Amygdala (tissue), 56 donors: ENCODE data around the gene HOXB8.

Source experiments
- DNase-seq, 56 donors: peaks; one replicate each; lab custom pipeline; 2025; lab: John Stamatoyannopoulos, UW

The HOXB8 gene

DNA sequence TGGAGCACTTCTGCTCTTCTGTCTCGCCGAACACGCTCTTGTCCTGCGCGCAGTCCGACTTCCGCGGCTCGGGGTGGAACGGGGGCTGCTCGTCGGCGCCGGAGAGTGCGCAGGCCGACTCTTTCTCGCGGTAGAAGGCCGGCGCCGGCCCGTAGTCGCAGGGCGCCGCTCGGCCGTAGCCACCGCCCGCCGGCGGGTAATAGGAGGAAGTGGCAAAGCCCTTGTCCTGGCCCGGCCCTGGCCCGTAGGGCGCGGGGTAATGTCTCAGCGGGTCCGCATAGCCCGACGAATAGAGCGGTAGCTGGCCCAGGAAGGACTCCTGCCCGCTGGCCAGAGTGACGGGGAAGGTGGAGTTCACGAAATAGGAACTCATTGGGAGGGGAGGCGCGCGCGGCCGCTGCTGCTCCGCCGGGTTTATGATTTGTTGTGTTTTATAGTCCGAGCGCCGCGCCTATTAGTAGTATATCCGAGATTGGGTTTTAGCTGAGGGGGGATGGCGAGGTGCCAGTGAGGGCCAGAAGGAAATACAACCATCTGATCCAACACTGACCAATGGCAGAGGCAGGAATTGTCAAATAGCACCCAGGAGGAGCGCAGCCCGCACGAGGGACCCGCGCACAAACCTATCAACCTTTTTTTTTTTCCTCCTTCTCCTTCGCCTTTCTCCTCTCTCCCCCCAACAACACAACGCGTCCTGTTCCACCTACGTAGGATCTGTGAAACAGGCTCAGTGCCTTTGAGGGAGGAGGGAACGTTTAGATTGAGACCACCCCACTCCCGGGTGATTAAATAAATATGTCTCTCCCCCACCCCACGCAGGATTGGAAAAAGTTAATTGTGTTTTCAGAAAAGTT, 17.1 kb downstream of the HOXB8 start:
- DNase-seq = no peak

DNA sequence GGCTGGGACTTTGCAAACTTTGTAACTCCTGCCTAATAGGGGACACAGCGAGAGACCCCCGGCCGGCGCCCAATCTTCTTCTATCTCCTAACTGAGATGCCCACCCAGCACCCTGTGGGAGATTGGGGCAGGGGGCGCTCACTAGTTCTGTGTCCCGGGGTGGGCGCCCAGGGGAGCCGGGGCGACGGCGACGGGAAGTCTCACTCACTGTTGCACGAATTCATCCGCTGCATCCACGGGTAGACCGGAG, 17.6 kb downstream of the HOXB8 start:
- no peak for DNase-seq

DNA sequence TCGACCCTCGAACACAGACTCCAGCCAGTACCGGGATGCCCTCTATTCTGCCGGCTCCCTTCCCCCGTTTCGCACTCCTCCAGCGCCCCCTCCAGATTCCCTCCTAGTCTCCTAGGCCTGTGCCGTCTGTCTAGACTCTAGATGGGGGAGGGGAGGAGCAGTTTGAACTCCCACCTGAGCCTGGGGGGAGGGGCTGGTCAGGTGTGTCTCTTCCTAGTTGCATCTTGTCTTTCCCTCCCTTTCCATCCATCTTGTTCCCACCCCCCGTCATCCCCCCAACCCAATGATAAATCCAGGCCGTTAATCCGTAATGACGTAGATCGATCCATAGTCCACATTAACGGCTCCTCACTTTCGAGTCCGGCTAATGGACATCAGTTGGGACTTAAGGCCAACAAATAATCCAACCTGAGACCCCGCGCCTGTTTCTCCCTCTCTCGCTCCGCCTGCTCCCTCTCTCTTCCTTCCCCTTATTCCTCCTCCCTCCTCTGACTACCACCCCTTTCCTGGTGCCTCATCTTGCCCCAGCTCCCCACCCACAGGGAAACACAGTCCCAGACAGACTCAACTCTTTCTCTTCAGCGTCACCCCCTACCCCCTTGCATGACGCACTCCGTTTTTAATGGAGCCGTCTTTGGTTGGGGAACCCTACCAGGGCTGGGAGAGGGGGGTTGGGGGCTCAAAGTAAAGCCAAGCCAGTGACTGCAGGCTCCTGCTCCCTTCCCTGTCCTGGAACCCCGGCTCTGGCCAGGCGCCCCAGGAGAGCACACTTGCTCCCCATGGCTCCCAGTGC, 18.2 kb downstream of the HOXB8 start:
- no peak for DNase-seq

DNA sequence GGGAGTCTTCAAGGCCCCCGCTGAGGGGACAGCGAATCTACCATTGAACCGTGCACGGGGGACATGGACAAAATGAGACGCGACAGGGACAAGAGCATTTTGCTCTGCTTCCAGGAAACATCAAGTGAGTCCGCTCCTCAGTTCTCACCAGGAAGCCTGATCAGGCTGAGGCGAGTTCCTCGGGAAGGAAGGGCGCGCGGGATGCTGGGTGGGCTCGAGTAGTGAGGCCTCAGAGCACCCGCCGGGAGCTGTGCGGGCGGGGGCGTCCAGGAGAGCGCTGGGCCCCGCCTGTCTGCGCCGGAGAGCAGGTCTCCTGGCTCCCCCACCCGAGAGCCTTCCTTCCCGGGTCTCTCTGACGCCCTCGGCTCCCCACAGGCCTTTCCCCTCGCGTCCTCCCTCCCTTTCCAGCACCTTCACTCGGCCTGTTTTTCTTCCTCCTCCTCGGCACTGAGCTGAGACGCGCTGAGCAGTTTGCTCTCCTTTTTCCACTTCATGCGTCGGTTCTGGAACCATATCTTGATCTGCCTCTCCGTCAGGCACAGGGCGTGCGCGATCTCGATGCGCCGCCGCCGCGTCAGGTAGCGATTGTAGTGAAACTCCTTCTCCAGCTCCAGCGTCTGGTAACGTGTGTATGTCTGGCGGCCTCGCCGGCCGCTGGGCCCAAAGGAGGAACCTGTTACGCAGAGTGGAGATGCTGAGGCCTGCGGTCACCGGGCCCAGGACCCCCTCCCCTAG, 18.9 kb downstream of the HOXB8 start:
- no peak for DNase-seq

DNA sequence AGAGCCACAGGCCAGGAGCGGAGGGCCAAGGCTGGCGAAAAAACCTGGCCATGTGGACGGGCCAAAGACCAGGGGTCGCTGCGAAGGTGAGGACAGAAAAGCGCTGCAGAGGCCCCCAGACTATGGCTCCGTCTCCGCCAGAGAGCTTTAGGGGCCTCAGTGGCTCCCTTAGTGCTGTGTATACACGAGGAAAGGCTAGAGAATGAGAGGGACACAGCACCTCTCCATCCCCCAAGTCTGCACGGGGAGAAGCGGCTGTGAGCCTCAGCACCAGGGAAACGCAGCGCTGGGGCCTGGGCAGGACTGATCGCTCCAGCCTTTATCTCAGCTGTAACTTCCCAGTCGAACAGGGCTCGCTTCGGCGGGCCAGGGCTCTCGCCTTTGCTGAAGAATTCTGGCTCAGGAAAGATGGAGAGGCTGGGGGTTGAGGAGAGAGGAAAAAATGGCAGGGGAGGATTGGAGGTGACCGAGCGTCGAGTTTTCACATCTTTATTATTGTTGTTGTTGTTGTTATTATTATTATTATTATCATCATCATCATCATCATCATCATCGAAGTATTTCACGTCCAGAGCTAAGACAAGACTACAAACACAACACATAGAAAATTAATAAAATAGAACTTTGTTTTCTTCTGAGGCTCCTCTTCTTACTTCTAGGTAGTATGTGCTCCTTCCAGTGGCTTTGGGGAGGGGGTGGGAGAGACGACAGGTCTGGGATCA, 19.7 kb downstream of the HOXB8 start:
- DNase-seq = no peak

DNA sequence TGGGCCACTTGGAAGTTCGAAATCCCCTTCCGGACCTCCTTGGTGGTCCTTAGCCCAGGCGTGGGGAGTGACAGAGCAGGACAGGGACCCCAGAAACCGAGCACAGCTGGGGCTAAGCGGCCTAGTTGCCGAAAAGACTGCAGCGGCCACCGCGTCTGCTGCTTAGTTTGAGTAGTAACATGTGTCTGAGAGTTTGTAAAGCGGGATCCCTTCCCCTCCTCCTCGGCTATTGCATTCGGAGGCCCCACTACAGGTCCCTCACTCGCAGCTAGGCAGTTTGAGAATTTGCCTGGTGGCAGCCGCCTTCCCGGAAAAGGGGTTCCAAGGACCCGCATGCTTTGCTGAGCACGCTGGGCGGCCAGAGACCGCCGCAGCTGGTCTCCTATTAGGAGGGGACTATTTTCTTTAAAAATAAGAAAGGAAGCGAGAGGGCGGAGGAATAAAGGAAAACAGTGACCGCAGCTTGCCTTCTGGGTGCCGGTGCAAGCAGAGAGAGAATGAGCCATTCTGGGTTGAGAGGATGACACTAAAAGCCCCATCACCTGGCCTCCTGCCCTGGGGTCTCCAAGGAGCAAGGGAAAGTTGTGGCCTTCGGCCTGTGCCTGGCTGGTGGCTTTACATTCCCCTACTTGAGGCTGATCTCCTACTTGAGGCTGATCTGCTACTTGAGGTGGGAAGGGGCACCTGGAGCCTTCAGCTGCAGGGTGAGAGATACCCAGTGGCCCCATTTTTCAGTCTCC, 20.4 kb downstream of the HOXB8 start:
- DNase-seq = no peak

DNA sequence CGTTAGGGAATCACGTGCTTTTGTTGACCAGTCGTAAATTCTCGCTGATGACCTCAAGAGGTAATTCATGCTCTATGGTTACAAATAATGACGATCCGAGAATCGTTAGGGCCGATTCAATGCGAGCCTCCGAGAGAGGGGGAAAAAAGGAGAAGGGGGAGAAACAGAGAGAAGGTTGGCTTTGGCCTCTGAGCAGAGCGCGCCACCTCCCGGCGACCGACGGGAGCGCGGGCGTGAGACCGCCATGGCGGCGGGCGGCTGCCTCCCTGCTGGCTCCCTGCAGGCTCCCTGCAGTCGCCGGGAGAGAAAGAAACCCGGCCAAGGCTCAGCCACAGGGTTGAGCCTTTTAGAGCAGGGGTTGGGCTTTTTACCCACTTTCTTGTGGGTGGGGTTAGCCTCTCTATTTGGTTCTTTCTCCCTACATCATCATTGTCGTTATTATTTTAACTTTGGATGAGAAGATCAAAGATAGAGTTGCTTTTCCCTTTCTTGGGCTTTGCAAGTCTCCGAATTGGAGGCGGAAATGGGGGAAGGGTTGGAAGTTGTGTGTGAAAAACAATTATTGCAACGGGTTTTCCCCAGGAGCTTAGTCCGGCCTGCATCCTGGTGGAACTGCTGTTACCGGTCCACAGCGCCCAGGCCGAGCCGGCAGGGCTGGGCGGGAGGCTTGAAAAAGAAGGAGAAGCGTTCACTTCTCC, 21.1 kb downstream of the HOXB8 start:
- DNase-seq = peak in 2 of 56 donors; percentile 3 to 27

DNA sequence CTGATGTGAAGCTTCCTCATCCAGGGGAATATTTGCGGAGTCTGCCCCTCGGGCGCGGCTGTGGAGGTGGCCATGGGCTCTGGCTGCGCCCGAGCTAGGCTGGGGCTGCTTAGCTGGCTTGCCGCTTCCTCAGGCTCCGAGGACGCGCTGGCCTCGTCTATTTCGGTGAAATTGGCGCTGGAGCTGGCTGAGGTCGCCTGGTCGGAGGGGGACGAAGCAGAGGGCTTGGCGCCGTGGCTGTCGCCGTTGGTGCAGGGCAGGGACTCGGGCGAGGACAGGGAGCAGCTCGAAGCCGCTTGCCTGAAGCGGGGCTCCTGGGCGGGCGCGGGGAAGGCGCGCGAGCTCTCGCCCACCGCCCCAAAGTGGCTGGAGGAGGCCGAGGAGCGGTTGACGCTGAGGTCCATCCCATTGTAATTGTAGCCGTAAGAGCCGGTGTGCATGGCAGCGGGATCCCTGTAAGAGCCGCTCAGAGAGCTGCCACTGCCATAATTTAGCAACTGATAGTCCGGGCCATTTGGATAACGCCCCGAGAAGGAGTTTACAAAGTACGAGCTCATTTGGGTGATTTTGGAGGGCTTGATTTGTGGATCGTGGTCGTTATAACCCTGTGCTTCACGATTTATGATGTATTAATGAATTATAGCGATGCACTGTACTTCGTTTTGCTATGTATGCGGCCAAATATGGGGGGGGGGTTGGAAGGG, 21.8 kb downstream of the HOXB8 start, which contains the start of gene HOXB5:
HOXB5 (minus strand) TSS at position 654 of the 704 bp plus-strand sequence; CDS start at position 557, 97 bp downstream.
- DNase-seq = no peak

DNA sequence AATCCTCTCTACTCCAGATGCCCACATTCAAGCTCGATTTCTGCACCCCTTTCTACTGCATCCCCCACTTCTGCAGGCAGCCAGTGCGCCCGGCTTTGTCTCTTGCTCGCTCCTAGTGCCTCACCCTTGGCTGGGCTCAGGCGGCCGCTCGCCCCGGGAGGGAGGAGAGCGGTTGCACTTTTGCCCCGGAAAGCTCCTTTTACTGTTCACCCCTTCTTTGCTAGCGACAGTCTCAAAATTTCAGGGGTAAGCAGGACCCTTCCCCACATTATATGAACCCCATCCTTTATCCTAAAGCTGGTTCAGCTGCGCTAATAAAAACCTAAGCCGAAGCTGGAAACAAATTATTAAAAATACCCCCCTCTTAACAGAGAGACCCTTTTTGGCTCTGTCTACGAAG, 22.5 kb downstream of the HOXB8 start:
- no peak for DNase-seq

DNA sequence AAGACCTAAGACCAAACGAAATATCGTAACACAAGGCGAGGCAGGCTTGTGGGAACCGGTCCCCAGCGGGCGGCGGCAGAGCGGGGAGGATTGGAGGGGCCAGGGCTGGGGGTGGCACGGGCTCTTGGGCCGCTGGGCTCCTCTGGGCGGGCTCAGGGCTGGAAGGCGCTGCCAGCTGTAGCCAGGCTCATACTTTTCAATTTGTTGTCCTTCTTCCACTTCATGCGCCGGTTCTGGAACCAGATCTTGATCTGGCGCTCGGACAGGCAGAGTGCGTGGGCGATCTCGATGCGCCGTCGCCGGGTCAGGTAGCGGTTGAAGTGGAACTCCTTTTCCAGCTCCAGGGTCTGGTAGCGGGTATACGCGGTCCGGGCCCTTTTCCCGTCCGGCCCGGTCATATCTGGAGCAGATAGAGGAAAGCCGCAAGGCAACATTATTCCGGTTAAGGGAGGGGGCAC, 23.0 kb downstream of the HOXB8 start:
- DNase-seq = no peak

DNA sequence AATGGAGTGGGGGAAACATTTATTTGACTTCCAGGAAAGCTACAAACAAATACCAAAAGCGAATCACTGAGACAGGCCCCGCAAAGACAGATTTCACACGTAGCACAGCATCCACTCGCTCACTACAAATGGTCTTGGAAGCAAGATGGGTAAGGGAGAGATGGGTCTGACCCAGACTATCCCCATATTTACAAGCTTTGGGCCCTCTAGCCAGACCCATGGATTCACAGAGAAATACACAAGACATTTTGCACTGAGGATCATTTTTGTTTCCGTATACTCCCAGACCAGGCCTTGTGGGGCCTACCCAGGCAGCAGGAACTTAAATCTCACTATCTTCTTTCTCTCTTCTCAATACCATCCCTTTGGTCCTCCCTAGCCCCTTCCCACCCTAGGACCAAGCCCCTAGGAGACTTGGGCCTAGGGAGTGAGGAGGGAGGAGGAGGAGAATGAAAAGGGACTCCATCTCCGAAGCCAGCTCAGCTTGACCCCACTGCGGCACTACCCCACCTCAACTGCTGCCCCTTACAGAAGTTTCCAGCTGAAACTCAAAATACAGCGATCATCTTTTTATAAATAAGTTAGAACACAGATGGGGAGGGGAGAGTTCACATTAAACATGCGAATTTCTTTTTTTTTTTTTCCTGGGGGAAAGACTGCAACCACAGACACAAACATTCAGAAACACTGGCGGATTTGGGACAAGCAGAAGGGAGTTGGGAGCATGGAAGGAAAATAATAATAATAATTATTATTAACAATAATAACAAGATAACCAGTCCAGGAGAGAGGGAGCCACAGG, 23.6 kb downstream of the HOXB8 start:
- DNase-seq = no peak

DNA sequence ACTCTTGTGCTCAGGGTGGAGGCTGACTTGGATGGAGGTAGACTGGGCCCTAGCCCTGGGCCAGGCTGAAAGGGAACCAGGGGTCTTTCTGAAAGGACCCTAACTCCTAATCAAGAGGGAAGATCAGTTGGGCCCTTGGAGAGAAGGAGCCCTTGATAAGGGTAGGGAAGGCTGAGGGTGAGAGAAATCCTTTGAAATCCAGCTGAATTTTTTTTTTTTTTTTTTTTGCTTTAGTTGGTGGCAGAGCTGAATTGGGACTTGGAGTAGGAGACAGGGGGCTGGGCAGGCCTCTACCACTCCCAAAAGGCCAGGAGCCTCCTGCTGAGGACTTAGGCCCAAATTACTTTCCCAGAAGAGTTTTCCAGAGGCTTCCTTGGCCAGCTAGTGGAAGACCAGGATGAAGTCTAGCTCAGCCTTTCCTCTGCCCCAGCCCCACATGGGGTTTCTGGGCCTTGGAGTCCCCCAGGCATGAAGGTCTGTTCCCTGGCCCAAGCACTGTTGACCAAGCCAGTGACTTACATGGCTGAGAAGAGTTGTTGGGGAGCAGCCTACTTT, 24.4 kb downstream of the HOXB8 start:
- DNase-seq = no peak

DNA sequence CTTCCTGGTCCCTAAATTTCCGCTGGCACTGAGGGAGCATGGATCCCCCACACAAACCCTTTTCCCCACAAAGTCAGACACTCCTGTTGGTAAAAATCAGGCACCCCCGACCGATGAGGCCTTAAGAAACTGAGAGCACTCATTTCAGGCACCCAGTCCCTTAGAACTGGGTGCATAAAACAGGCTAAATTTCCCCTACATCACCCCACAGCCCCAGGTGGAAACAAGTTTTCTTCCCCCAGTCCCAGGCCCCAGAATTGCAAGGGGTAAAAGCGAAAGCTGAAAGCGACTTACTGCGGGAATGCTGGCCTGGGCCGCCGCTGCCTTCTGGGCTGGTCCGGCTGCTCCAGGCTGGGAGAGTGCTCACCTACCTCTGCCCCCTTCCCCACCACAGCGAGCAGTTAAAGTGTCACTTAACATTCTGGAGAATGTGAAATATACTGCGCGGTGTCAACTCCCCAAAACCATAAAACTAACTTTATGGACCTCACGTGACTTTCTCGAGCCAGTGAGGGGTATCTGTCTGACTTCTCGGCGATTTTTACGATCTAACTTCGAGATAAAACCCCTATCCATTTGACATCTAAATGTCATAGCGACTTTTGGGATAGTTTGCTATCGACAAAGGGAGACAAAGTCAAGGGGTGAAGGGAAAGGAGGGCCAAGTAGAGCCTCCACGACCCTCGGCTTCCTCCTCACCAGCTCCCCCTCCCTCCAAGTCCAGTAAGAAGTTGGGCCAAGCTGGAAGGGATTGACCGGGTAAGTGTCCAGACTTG, 25.1 kb downstream of the HOXB8 start, which contains the start of gene HOXB3:
HOXB3 (minus strand) TSS at position 411 of the 776 bp plus-strand sequence. CDS start 37,767 bp downstream, outside the sequence.
- DNase-seq = no peak

DNA sequence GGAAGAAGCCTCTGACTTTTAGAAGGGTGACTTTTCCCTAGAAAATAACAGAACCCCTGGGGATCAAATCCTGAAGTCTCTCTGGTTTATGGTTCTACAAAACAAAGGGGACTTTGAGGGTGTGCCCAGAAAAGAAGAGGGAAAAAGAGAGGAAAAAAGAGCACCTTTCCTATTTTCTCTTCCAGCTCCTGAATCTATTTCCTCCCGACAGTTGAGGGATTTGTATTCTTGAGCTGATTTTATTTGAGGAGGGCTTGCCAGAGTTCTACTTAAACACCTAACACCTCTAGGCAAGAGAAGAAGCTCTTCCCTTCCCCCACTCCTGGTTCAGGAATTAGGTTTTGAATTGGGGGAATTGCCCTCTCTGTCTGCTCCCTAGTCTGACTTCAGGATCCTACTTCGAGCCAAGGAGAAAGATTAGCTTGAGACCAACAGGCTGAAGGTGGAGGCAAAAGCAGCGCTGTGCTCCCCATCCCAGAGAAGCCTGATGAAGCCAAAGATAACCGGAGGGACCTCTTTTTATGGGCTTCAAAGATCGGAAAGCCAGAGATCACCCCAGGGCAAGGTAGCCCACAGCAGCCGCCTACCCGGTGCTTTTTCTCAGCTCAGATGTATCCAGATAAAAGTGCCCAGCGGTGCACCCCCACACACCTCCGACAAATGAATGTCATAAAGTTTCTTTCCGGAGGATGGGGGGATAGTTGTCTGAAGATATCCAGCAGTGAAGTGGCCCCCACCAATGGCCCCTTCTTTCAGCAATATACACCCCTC, 25.8 kb downstream of the HOXB8 start:
- DNase-seq = no peak

DNA sequence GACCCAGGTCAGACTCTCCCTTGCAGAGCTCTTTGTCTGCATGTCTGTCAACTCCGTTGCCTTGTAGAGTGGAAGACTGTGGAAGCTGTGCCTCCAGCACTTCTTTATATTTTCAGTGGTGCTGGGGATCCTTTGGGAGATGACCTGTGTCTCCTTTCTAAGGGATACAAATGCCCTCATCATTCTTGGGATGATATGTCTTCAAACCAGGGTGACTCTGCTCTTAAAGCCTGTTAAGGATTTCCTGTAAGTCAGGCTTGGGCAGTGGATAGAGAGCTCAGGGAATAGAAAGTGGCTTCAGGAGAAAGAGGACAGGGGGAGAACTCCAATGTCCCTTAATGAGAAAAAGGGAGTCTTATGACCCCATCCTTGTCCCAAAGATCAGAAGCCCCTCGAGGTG, 26.6 kb downstream of the HOXB8 start:
- no peak for DNase-seq

DNA sequence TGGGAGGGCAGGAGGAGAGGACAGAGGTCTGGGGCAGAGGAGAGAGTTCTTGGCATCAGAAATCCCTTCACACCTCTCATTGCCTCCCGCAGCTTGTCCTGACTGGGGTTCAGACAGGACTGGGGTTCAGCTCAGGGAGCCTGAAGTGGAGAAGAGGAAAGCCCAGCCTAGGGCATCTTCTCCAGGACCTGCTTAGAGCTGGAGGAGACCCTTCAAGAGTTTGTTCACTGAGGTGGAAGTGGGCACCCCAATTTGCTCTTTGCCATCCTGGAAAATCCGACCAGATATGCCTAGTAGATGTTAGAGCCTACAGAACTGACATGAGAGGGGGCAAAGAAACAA, 27.0 kb downstream of the HOXB8 start:
- no peak for DNase-seq
